CD4-positive, alpha-beta T cell treated with Interleukin-4 for 4 hours (primary cell): ENCODE measurements around the gene SMIM1.

ENCODE experiments used
- DNase-seq: peaks from one replicate; pipeline ENCODE4 v3.0.0-alpha.2; 2020

SMIM1 gene

GRCh38 chr1:3822421-3822820, 49.9 kb downstream of the SMIM1 start:
- no peak for DNase-seq

GRCh38 chr1:3824650-3825049, 52.1 kb downstream of the SMIM1 start:
- no peak for DNase-seq

- DNase-seq: no peak
These were observed 52.8 kb downstream of the SMIM1 start for GRCh38 chr1:3825356-3825755.
